Measurements from ENCODE around the gene PRELID3B.

PRELID3B gene

GRCh38 chr20:59042151-59042795, at the start of gene PRELID3B:
PRELID3B (minus strand) TSS chr20:59042786; CDS start chr20:59042730, 56 bp downstream.
- TF ChIP-seq CTCF (IDR thresholded peaks at IDR 0.05): no peak
- H3K27me3 ChIP-seq: no peaks in the 10 kb centered on the region
- peaks cover 11% of the 10 kb centered on the region for H3K36me3 ChIP-seq
- no peaks in the 10 kb centered on the region for H3K9me3 ChIP-seq
- peak within 1 kb of the TSS; percentile 75 for H3K27ac ChIP-seq
- H3K4me3 ChIP-seq (ENCODE audit: low read depth in 1 of 2, low read length in 1 of 2): peak within 1 kb of the TSS; percentile 87 to 98
- peaks cover 22 to 29% of the 10 kb centered on the region in 2 experiments for H3K4me1 ChIP-seq (ENCODE audit: control insufficient read depth in 1 of 2, insufficient read depth in 1 of 2, low read depth in 1 of 2, low read length in 1 of 2)

GRCh38 chr20:59087829-59088433, 45.3 kb upstream of the PRELID3B start:
- H3K27me3 ChIP-seq: peaks cover 19% of the 10 kb centered on the region
- no peak overlapping the region for H3K4me3 ChIP-seq (ENCODE audit: low read depth in 1 of 2, low read length in 1 of 2)
- peaks cover 4 to 5% of the 10 kb centered on the region in 2 experiments for H3K4me1 ChIP-seq (ENCODE audit: control insufficient read depth in 1 of 2, insufficient read depth in 1 of 2, low read depth in 1 of 2, low read length in 1 of 2)
- no peaks in the 10 kb centered on the region for H3K36me3 ChIP-seq
- no peak overlapping the region for H3K27ac ChIP-seq
- TF ChIP-seq CTCF (IDR thresholded peaks at IDR 0.05): peak; percentile 83
- H3K9me3 ChIP-seq: no peaks in the 10 kb centered on the region

GRCh38 chr20:59086923-59087322, 44.3 kb upstream of the PRELID3B start:
- no peak for TF ChIP-seq CTCF (IDR thresholded peaks at IDR 0.05)
- peaks cover 21% of the 10 kb centered on the region for H3K27me3 ChIP-seq

GRCh38 chr20:59084041-59084850, 41.7 kb upstream of the PRELID3B start:
- TF ChIP-seq CTCF (IDR thresholded peaks at IDR 0.05): no peak
- H3K27ac ChIP-seq: no peak overlapping the region
- H3K9me3 ChIP-seq: no peaks in the 10 kb centered on the region

More at GRCh38 chr20:59086923-59087322, 44.3 kb upstream of the PRELID3B start:
- H3K4me1 ChIP-seq (ENCODE audit: control insufficient read depth in 1 of 2, insufficient read depth in 1 of 2, low read depth in 1 of 2, low read length in 1 of 2): peaks cover 4 to 5% of the 10 kb centered on the region in 2 experiments
- no peak overlapping the region for H3K27ac ChIP-seq
- no peaks in the 10 kb centered on the region for H3K36me3 ChIP-seq
- no peak overlapping the region for H3K4me3 ChIP-seq (ENCODE audit: low read depth in 1 of 2, low read length in 1 of 2)
- H3K9me3 ChIP-seq: no peaks in the 10 kb centered on the region

GRCh38 chr20:59082981-59083380, 40.4 kb upstream of the PRELID3B start:
- H3K4me1 ChIP-seq (ENCODE audit: control insufficient read depth in 1 of 2, insufficient read depth in 1 of 2, low read depth in 1 of 2, low read length in 1 of 2): peaks cover under 1 to 2% of the 10 kb centered on the region in 2 experiments
- no peak overlapping the region for H3K4me3 ChIP-seq (ENCODE audit: low read depth in 1 of 2, low read length in 1 of 2)
- no peak for TF ChIP-seq CTCF (IDR thresholded peaks at IDR 0.05)
- no peaks in the 10 kb centered on the region for H3K36me3 ChIP-seq
- no peak overlapping the region for H3K27ac ChIP-seq
- H3K27me3 ChIP-seq: peaks cover 44% of the 10 kb centered on the region
- no peaks in the 10 kb centered on the region for H3K9me3 ChIP-seq

More at GRCh38 chr20:59084041-59084850, 41.7 kb upstream of the PRELID3B start:
- Histone ChIP-seq H3K27me3 (peaks cover 31% of the 10 kb centered on the region), H3K4me1 (ENCODE audit: control insufficient read depth in 1 of 2, insufficient read depth in 1 of 2, low read depth in 1 of 2, low read length in 1 of 2) (peaks cover 4 to 5% of the 10 kb centered on the region in 2 experiments), H3K4me3 (ENCODE audit: low read depth in 1 of 2, low read length in 1 of 2) (no peak overlapping the region), H3K36me3 (no peaks in the 10 kb centered on the region)

All from neutrophil (primary cell).